HFFc6 (cell line): ENCODE data around the gene BNIPL. TPM values are rescaled to one million over a fixed set of nuclear protein-coding genes. Genes with fewer than 3 reads are reported as not detected.

ENCODE experiments used
- DNase-seq: peaks from one replicate; pipeline ENCODE4 v3.0.0-alpha.2; 2018
- H3K27ac Mint-ChIP-seq: 2 replicates; pipeline ENCODE4 v1.8.0; 2020; ENCODE audit warnings: mild to moderate bottlenecking, mixed read lengths
- H3K27me3 Mint-ChIP-seq: 2 replicates; pipeline ENCODE4 v1.8.0; 2021; ENCODE audit warnings: mild to moderate bottlenecking, moderate library complexity, mixed read lengths; ENCODE audit not compliant: insufficient read depth
- H3K36me3 Mint-ChIP-seq: 2 replicates; pipeline ENCODE4 v1.8.0; 2021; ENCODE audit warnings: low read depth, mixed read lengths
- H3K4me1 Mint-ChIP-seq: 2 replicates; pipeline ENCODE4 v1.8.0; 2020; ENCODE audit warnings: low read depth, mixed read lengths
- H3K4me3 Mint-ChIP-seq: 2 replicates; pipeline ENCODE4 v1.8.0; 2020; ENCODE audit warnings: mild to moderate bottlenecking, moderate library complexity, mixed read lengths
- H3K9me3 Mint-ChIP-seq: 2 replicates; pipeline ENCODE4 v1.8.0; 2020; ENCODE audit warnings: mild to moderate bottlenecking, mixed read lengths
- total RNA-seq, 6 experiments: library from RNA; stranded (reverse); fragmentation: NEBNext Ultra II Directional; extraction: Animal tissue kit (Norgen Biotek cat#: 25700); gene quantifications; 2 replicates in 1 of 6; 3 replicates in 5 of 6; pipeline ENCODE4 v1.2.3, GENCODE V29; 2021
- TF ChIP-seq, protein P1 (sequence below): fragments of 200-600 bp; sonication (generic); IDR thresholded peaks from 2 replicates; pipeline ENCODE4 v1.5.0; 2021; ENCODE audit warnings: antibody characterized with exemption, mild to moderate bottlenecking

The BNIPL gene
- total RNA-seq, 6 experiments from 2014 or later = 0.06 to 0.31 (median 0.12) TPM; not detected in 1

DNA sequence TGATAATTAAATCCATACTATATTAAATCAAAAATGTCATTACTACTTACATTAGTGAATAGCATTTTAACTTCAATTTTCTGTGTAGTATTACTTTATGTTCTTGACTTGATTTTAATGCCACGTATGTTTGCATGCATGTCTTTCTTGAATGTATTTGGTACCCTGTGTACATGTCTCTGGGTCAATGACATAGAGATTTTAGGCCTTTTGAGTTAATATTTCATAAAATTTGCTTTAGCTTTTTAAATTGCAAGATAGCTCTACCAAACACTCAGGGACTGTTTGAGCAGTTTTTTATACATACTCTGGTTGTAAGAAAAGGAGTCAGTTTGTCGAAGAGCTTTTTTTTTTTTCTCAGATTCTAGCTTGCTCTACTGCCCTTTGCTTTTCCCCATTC lies 25.3 kb downstream of the BNIPL start:
- H3K4me3 Mint-ChIP-seq = peak overlapping the region; percentile 93
- TF ChIP-seq, protein P1, sequence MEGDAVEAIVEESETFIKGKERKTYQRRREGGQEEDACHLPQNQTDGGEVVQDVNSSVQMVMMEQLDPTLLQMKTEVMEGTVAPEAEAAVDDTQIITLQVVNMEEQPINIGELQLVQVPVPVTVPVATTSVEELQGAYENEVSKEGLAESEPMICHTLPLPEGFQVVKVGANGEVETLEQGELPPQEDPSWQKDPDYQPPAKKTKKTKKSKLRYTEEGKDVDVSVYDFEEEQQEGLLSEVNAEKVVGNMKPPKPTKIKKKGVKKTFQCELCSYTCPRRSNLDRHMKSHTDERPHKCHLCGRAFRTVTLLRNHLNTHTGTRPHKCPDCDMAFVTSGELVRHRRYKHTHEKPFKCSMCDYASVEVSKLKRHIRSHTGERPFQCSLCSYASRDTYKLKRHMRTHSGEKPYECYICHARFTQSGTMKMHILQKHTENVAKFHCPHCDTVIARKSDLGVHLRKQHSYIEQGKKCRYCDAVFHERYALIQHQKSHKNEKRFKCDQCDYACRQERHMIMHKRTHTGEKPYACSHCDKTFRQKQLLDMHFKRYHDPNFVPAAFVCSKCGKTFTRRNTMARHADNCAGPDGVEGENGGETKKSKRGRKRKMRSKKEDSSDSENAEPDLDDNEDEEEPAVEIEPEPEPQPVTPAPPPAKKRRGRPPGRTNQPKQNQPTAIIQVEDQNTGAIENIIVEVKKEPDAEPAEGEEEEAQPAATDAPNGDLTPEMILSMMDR = no peak
- H3K4me1 Mint-ChIP-seq = peaks cover 43% of the 10 kb centered on the region
- H3K36me3 Mint-ChIP-seq = peaks cover 33% of the 10 kb centered on the region
- H3K27me3 Mint-ChIP-seq = peaks cover 5% of the 10 kb centered on the region; the same call in 1 of the 2 replicates
- DNase-seq = no peak
- H3K27ac Mint-ChIP-seq = peak overlapping the region; percentile 99
- no peaks in the 10 kb centered on the region for H3K9me3 Mint-ChIP-seq

DNA sequence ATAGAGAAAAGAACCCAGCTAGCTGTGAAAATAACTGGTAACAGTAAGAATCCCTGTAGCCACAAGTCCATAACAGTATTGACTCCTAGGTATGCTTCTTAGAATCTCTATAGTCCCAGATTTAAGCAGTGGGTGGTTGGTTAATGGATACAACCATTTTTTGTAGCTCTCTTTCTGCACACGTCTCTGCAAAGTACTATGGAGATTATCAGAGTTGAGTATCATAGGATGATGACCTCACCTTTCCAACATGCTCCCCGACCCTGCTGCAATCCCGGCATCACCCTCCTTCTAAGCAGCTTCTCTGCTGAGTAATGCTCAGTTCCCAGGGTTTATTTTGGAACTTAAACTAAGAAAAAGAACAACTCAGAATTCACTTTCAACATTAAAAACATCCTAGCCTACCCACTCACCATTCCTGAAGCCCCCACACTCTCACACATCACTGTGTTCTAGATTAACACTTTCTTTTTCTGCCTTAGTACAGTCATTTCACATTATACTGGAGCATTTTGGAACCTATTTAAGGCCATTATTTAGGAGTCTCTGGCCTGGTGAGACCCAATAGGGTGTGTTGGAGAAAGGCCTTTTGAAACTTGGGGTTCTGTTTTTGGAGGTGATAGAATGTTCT lies 26.5 kb downstream of the BNIPL start:
- Mint-ChIP-seq H3K36me3 (peaks cover 27% of the 10 kb centered on the region), H3K27ac (peak overlapping the region; percentile 99), H3K9me3 (no peaks in the 10 kb centered on the region), H3K27me3 (peaks cover 5% of the 10 kb centered on the region; the same call in 1 of the 2 replicates), H3K4me3 (peak overlapping the region; percentile 93), H3K4me1 (peaks cover 32% of the 10 kb centered on the region)
- TF ChIP-seq, protein P1 = no peak
- peak; percentile 87 for DNase-seq

DNA sequence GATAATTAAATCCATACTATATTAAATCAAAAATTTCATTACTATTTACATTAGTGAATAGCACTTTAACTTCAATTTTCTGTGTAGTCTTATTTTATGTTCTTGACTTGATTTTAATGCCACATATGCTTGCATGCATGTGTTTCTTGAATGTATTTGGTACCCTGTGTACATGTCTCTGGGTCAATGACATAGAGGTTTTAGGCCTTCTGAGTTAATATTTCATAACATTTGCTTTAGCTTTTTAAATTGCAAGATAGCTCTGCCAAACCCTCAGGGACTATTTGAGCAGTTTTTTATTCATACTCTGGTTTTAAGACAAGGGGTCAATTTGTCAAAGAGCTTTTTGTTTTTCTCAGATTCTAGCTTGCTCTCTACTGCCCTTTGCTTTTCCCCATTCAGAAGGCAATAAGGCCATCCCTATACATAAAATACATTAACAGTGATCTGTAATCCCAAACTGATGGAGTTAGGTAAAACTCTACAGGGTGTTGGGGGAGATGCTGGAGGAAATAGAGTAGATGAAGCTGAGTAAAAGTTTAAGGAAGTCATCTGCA lies 28.8 kb downstream of the BNIPL start:
- no peak overlapping the region for H3K4me3 Mint-ChIP-seq
- peaks cover 28% of the 10 kb centered on the region for H3K4me1 Mint-ChIP-seq
- H3K36me3 Mint-ChIP-seq = peaks cover 15% of the 10 kb centered on the region
- 0 out of 2 replicates have a peak, but pooled peaks cover 2% of the 10 kb centered on the region for H3K27me3 Mint-ChIP-seq
- H3K27ac Mint-ChIP-seq = 0 out of 2 replicates have a peak overlapping the region, but pooled peaks have one; percentile 2
- TF ChIP-seq, protein P1 = no peak
- DNase-seq = no peak
- no peaks in the 10 kb centered on the region for H3K9me3 Mint-ChIP-seq

DNA sequence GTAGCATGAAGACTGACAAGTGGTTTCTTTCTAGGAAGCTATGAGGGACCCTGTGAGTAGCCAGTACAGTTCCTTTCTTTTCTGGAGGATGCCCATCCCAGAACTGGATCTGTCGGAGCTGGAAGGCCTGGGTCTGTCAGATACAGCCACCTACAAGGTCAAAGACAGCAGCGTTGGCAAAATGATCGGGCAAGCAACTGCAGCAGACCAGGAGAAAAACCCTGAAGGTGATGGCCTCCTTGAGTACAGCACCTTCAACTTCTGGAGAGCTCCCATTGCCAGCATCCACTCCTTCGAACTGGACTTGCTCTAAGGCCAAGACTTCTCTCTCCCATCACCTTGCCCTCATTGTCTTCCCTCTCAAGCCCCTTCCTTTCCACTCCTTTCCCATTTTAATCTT lies 30.8 kb downstream of the BNIPL start:
- H3K4me1 Mint-ChIP-seq = peaks cover 23% of the 10 kb centered on the region
- no peak overlapping the region for H3K4me3 Mint-ChIP-seq
- no peak for DNase-seq
- peaks cover 15% of the 10 kb centered on the region for H3K36me3 Mint-ChIP-seq
- TF ChIP-seq, protein P1 = no peak
- peak overlapping the region; percentile 40 for H3K27ac Mint-ChIP-seq
- peaks cover 3% of the 10 kb centered on the region for H3K27me3 Mint-ChIP-seq
- no peaks in the 10 kb centered on the region for H3K9me3 Mint-ChIP-seq

DNA sequence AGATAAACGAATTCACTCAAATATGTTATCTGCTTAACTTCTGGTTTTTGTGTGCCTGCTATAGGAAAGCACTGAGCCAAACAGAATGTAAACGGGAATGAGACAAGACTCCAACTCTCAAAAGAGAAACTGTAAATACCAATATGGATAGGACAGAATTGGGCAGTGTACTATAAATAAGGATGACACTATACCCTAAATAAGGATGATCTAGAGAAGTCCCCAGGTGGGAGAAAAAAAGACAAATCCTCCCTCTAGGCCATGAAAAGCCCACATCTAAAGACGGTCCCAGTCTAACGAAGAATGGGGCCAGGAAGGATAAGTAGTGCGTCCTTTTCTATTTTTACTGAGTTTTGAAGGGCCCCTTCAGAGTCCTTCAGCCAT lies 32.7 kb downstream of the BNIPL start:
- H3K4me3 Mint-ChIP-seq = peak overlapping the region; percentile 49; the same call in 1 of the 2 replicates
- no peaks in the 10 kb centered on the region for H3K9me3 Mint-ChIP-seq
- peaks cover 15% of the 10 kb centered on the region for H3K36me3 Mint-ChIP-seq
- no peak for DNase-seq
- H3K4me1 Mint-ChIP-seq = peaks cover 12% of the 10 kb centered on the region
- peaks cover 3% of the 10 kb centered on the region for H3K27me3 Mint-ChIP-seq
- peak overlapping the region; percentile 45 for H3K27ac Mint-ChIP-seq
- TF ChIP-seq, protein P1 = no peak
